Measurements from ENCODE around the gene RHOT2.
A peak's percentile ranks its signal among the peaks of the same experiment; 100 is the strongest.

RHOT2 gene

DNA sequence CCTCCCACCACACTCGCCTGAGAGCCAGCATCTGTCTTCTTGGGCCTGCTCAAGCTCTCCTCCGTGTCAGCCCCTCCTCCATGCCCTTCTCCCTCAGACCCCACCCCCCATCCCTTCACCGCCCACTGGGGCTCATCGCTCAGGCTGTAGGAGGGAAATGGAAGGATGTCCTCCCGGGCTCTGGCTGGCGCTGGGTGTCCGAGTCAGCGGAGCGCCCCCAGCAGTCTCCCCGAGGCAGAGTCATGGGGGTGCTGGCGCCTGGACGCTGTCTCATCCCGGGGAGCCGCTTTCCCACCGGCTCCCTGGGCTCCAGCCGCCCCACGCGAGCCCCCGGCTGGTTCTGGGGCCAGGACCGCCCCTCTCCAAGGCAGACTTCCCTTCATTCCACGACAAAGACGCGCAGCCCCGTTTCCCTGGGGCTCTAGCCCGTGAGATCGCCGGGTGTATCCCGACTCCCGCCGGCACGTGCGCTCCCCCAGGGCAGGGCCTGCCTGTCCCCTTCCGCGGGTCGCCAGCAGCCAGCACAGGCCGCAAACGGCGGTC lies 52.6 kb downstream of the RHOT2 start:
- Histone ChIP-seq H3K9me3 (no peaks in the 10 kb centered on the region), H3K27me3 (no peaks in the 10 kb centered on the region), H3K36me3 (peaks cover 23% of the 10 kb centered on the region), H3K4me1 (peaks cover 17% of the 10 kb centered on the region), H3K4me3 (ENCODE audit: low read depth, low read length) (peak overlapping the region; percentile 79)
- DNase-seq = peak; percentile 89
- TF ChIP-seq, protein P1, sequence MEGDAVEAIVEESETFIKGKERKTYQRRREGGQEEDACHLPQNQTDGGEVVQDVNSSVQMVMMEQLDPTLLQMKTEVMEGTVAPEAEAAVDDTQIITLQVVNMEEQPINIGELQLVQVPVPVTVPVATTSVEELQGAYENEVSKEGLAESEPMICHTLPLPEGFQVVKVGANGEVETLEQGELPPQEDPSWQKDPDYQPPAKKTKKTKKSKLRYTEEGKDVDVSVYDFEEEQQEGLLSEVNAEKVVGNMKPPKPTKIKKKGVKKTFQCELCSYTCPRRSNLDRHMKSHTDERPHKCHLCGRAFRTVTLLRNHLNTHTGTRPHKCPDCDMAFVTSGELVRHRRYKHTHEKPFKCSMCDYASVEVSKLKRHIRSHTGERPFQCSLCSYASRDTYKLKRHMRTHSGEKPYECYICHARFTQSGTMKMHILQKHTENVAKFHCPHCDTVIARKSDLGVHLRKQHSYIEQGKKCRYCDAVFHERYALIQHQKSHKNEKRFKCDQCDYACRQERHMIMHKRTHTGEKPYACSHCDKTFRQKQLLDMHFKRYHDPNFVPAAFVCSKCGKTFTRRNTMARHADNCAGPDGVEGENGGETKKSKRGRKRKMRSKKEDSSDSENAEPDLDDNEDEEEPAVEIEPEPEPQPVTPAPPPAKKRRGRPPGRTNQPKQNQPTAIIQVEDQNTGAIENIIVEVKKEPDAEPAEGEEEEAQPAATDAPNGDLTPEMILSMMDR (IDR thresholded peaks at IDR 0.05; ENCODE audit: low read depth, low read length) = 0 out of 2 replicates have a peak, but pooled peaks have one; percentile 7

GRCh38 chr16:720990-721764 lies 53.2 kb downstream of the RHOT2 start, which contains the start of gene ANTKMT:
Gene ANTKMT (plus strand): TSS chr16:721146. CDS start chr16:721275, 129 bp downstream.
- DNase-seq = peak; percentile 93
- peaks cover 20% of the 10 kb centered on the region for H3K4me1 ChIP-seq
- H3K36me3 ChIP-seq = peaks cover 23% of the 10 kb centered on the region
- peak within 1 kb of the TSS; percentile 79 for H3K4me3 ChIP-seq (ENCODE audit: low read depth, low read length)
- TF ChIP-seq, protein P1 (IDR thresholded peaks at IDR 0.05; ENCODE audit: low read depth, low read length) = no peak
- H3K27me3 ChIP-seq = no peaks in the 10 kb centered on the region
- H3K9me3 ChIP-seq = no peaks in the 10 kb centered on the region

GRCh38 chr16:721765-722540 lies 54.0 kb downstream of the RHOT2 start:
- H3K27me3 ChIP-seq = no peaks in the 10 kb centered on the region

DNA sequence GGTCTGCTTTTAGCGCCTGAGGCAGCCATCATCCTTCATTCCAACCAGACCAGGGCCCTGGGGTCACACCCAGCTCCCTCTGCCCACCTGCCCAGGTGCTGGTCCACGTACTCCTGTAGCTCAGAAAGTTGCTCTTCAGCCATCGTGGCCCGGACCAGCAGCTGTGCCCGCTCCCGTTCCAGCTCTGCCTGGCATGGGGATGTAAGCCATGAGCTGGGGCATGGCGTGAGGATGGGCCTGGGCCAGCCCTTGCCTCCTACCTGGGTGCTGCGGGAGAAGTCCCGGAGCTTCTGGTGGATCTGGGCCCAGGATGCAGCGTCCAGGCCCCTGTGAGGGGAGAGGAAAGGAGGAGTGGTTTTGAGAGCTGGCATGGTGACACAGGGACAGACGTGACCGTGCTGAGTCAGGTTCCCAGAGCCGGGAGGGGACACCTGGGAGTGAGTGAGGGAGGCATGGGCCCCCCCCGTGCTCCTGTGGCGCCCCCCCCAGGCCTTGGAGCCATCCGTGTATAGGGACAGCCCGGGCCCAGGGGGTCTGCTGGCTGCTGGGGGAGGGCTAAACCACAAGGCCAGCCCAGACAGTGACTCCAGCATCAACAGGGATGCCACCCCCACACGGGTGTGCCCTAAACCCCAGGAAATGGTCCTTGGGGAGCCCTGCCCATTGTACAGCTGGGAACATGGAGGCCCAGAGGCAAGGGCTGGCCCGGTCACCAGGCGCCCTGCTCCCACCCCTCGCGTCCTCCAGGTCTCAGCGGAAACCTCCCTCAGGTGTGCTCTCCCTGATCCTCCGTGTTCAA lies 55.1 kb downstream of the RHOT2 start:
- no peak for DNase-seq
- Histone ChIP-seq H3K4me1 (peaks cover 17% of the 10 kb centered on the region), H3K36me3 (peaks cover 18% of the 10 kb centered on the region; the same call in 1 of the 2 replicates), H3K9me3 (no peaks in the 10 kb centered on the region), H3K4me3 (ENCODE audit: low read depth, low read length) (no peak overlapping the region), H3K27me3 (no peaks in the 10 kb centered on the region)
- TF ChIP-seq, protein P1 (IDR thresholded peaks at IDR 0.05; ENCODE audit: low read depth, low read length) = no peak

More at GRCh38 chr16:721765-722540, 54.0 kb downstream of the RHOT2 start:
- DNase-seq = no peak
- Histone ChIP-seq H3K4me3 (ENCODE audit: low read depth, low read length) (peak overlapping the region; percentile 79), H3K4me1 (peaks cover 18% of the 10 kb centered on the region), H3K36me3 (peaks cover 19% of the 10 kb centered on the region; the same call in 1 of the 2 replicates), H3K9me3 (no peaks in the 10 kb centered on the region)
- TF ChIP-seq, protein P1 (IDR thresholded peaks at IDR 0.05; ENCODE audit: low read depth, low read length) = no peak

DNA sequence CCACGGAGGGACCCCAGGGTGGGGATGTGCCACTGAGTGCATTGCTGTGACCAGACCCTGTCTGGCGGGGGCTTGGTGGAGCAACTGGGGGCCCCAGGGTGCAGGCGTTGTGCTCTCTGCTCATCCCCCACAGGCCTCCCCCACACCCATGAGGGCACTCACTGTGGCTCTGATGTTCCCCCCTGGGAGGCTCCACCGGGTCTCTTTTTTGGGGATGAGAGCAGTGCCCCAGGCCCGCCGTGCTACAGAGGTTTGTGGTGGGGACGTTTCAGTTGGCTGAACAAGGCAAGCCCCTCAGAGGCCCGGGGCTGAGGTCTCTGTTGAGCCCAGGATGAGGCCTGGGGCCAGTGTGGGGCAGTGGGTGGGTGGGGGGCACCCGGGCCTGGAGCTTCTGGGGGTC lies 55.8 kb downstream of the RHOT2 start:
- TF ChIP-seq, protein P1 (IDR thresholded peaks at IDR 0.05; ENCODE audit: low read depth, low read length) = no peak
- DNase-seq = no peak
- no peaks in the 10 kb centered on the region for H3K9me3 ChIP-seq
- H3K4me1 ChIP-seq = peaks cover 17% of the 10 kb centered on the region
- no peak overlapping the region for H3K4me3 ChIP-seq (ENCODE audit: low read depth, low read length)
- no peaks in the 10 kb centered on the region for H3K27me3 ChIP-seq
- H3K36me3 ChIP-seq = peaks cover 18% of the 10 kb centered on the region; the same call in 1 of the 2 replicates
